Right atrium auricular region (tissue), 2 donors: ENCODE measurements around the gene MAPK9. TPM values are rescaled to one million over a fixed set of nuclear protein-coding genes. Genes with fewer than 3 reads are reported as not detected.

Experiments
- DNase-seq: peaks from one replicate; pipeline ENCODE4 v3.0.0-alpha.2; 2019; ENCODE audit warnings: low spot score
- H3K27ac ChIP-seq, 2 donors: fragments of 200-600 bp; sonication (generic); 1 replicate in 1 of 2; 2 replicates in 1 of 2; pipeline ENCODE4 v1.5.1; 2016 to 2019
- H3K27me3 ChIP-seq, 2 donors: fragments of 200-600 bp; sonication (generic); one replicate each; pipeline versions ENCODE4 v1.5.1 to v1.6.0; 2017 to 2019
- H3K36me3 ChIP-seq: fragments of 200-600 bp; sonication (generic); one replicate; pipeline ENCODE4 v1.5.1; 2016
- H3K4me1 ChIP-seq, 2 donors: fragments of 200-600 bp; sonication (generic); one replicate each; pipeline versions ENCODE4 v1.5.1 to v1.6.0; 2017 to 2019
- H3K4me3 ChIP-seq, 2 donors: fragments of 200-600 bp; sonication (generic); 1 replicate in 1 of 2; 2 replicates in 1 of 2; pipeline ENCODE4 v1.5.1; 2017 to 2019; ENCODE audit warnings: mild to moderate bottlenecking in 1 of 2, moderate library complexity in 1 of 2
- H3K9me3 ChIP-seq, 2 donors: fragments of 200-600 bp; sonication (generic); one replicate each; pipeline ENCODE4 v1.5.1; 2019
- CTCF ChIP-seq, 2 donors: fragments of 200-600 bp; sonication (generic); IDR thresholded peaks; one replicate each; pipeline ENCODE4 v1.5.1; 2019; ENCODE audit warnings: antibody characterized with exemption in 2 of 2
- total RNA-seq, 2 donors: library from RNA; depleted of rRNA; stranded (reverse); fragments of >200 nt; gene quantifications; one replicate each; pipeline ENCODE4 v1.1.0, GENCODE V29; 2016

Gene MAPK9
- total RNA-seq, 2 donors from 2014 or later, result 25.1 to 30.0 TPM

GRCh38 chr5:180329606-180330269 is 37.9 kb upstream of the MAPK9 start:
- H3K27me3 ChIP-seq, result no peaks in the 10 kb centered on the region
- peaks cover under 1% of the 10 kb centered on the region for H3K36me3 ChIP-seq
- DNase-seq, result no peak
- H3K9me3 ChIP-seq, result no peaks in the 10 kb centered on the region
- no peak overlapping the region for H3K4me3 ChIP-seq
- H3K4me1 ChIP-seq, result peaks cover 0 to 30% of the 10 kb centered on the region in 2 donors
- peak overlapping the region; percentile 48 to 62 for H3K27ac ChIP-seq
- TF ChIP-seq CTCF (IDR thresholded peaks at IDR 0.05), result no peak

- Histone ChIP-seq H3K27ac (peak overlapping the region in 1 of 2 donors; percentile 62), H3K4me1 (peaks cover 0 to 30% of the 10 kb centered on the region in 2 donors), H3K36me3 (peaks cover 7% of the 10 kb centered on the region), H3K9me3 (no peaks in the 10 kb centered on the region), H3K4me3 (no peak overlapping the region), H3K27me3 (no peaks in the 10 kb centered on the region)
- no peak for TF ChIP-seq CTCF (IDR thresholded peaks at IDR 0.05)
- no peak for DNase-seq
These were observed 37.2 kb upstream of the MAPK9 start for GRCh38 chr5:180329138-180329435.

GRCh38 chr5:180328296-180329137 is 36.6 kb upstream of the MAPK9 start:
- Histone ChIP-seq H3K36me3 (peaks cover 7% of the 10 kb centered on the region), H3K4me3 (no peak overlapping the region), H3K9me3 (no peaks in the 10 kb centered on the region), H3K4me1 (peaks cover 0 to 25% of the 10 kb centered on the region in 2 donors), H3K27ac (peak overlapping the region in 1 of 2 donors; percentile 62), H3K27me3 (no peaks in the 10 kb centered on the region)
- peak; percentile 84 for DNase-seq
- TF ChIP-seq CTCF (IDR thresholded peaks at IDR 0.05), result peak; percentile 46 to 76

- DNase-seq, result no peak
- H3K36me3 ChIP-seq, result peaks cover 7% of the 10 kb centered on the region
- no peaks in the 10 kb centered on the region for H3K27me3 ChIP-seq
- TF ChIP-seq CTCF (IDR thresholded peaks at IDR 0.05), result no peak
- H3K4me1 ChIP-seq, result peaks cover 0 to 11% of the 10 kb centered on the region in 2 donors
- H3K9me3 ChIP-seq, result no peaks in the 10 kb centered on the region
- no peak overlapping the region for H3K27ac ChIP-seq
- H3K4me3 ChIP-seq, result no peak overlapping the region
These were observed 35.2 kb upstream of the MAPK9 start for GRCh38 chr5:180326989-180327565.

- Histone ChIP-seq H3K4me1 (no peaks in the 10 kb centered on the region), H3K27me3 (no peaks in the 10 kb centered on the region), H3K27ac (no peak overlapping the region), H3K4me3 (no peak overlapping the region), H3K9me3 (no peaks in the 10 kb centered on the region), H3K36me3 (peaks cover 7% of the 10 kb centered on the region)
- DNase-seq, result no peak
- TF ChIP-seq CTCF (IDR thresholded peaks at IDR 0.05), result no peak
These were observed 32.7 kb upstream of the MAPK9 start for GRCh38 chr5:180324601-180324950.
